ENCODE results near the gene NCOA7. TPM values are rescaled to one million over a fixed set of nuclear protein-coding genes. Genes with fewer than 3 reads are reported as not detected.
A peak's percentile ranks its signal among the peaks of the same experiment; 100 is the strongest.

The NCOA7 gene
- total and polyA plus RNA-seq, 10 of the 15 experiments (the other 5 are each of a cell fraction or from before 2014, with no cell fraction given): 18.9 to 50.3 (median 34.2) TPM

DNA sequence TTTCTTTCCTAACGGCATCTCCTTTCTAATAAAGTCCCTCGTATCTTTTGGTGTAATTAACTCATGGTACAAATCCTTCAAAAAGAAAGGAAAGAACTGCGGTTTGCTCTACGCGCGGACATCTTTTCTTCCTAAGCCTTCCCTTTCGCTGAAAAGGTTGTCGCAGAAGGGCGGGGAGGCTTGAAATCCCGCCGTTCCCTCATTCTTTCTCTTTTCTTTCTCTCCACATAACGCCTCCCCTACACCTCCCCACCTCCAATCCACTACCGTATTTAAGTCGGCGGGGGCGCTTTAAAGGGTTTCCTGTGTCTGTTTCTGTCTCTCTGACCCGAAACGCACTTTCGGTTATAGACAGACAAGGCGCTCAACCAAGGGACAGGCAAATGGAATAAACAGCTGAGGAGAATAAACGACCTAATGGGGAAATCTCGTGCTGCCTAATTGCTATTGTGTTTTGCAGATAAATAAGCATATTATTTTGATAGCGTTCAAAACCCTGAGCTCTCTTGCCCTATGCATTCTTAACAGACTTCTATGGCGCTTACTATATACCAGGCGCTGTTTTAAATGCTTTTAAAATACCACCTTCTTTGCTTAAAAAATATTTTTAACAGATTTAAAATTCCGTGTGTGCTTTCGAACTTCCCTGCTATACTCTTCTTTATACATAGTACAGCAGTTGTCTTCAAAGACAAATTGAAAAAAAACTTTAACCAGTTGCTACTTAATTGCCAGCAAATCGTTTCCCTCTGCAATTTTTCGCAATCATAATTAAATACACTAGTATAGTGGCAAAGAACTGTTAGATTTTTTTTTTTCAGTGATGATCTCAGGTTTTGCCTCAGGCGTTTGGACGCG lies 43.8 kb upstream of the NCOA7 start (continued):
- TF ChIP-seq RAD21 (IDR thresholded peaks at IDR 0.05; ENCODE audit: insufficient read depth, low read depth, low read length) (peak; percentile 40; the same call in 1 of the 2 replicates), TBL1XR1 (IDR thresholded peaks at IDR 0.05; ENCODE audit: low read depth, low read length) (peak; percentile 73; the same call in 1 of the 2 replicates), HCFC1 (IDR thresholded peaks at IDR 0.05; ENCODE audit: low read length) (no peak), GATAD2B (conservative IDR thresholded peaks at IDR 0.05; ENCODE audit: low read depth) (no peak), RAD51 (IDR thresholded peaks at IDR 0.05) (no peak), CREM (IDR thresholded peaks at IDR 0.05; ENCODE audit: low read depth) (peak; percentile 43; the same call in 1 of the 2 replicates), SKIL (IDR thresholded peaks at IDR 0.05; ENCODE audit: low read depth, poor library complexity, severe bottlenecking) (no peak), EED (IDR thresholded peaks at IDR 0.05; ENCODE audit: low read depth) (peak; percentile 66)
- TF ChIP-seq, protein P1, sequence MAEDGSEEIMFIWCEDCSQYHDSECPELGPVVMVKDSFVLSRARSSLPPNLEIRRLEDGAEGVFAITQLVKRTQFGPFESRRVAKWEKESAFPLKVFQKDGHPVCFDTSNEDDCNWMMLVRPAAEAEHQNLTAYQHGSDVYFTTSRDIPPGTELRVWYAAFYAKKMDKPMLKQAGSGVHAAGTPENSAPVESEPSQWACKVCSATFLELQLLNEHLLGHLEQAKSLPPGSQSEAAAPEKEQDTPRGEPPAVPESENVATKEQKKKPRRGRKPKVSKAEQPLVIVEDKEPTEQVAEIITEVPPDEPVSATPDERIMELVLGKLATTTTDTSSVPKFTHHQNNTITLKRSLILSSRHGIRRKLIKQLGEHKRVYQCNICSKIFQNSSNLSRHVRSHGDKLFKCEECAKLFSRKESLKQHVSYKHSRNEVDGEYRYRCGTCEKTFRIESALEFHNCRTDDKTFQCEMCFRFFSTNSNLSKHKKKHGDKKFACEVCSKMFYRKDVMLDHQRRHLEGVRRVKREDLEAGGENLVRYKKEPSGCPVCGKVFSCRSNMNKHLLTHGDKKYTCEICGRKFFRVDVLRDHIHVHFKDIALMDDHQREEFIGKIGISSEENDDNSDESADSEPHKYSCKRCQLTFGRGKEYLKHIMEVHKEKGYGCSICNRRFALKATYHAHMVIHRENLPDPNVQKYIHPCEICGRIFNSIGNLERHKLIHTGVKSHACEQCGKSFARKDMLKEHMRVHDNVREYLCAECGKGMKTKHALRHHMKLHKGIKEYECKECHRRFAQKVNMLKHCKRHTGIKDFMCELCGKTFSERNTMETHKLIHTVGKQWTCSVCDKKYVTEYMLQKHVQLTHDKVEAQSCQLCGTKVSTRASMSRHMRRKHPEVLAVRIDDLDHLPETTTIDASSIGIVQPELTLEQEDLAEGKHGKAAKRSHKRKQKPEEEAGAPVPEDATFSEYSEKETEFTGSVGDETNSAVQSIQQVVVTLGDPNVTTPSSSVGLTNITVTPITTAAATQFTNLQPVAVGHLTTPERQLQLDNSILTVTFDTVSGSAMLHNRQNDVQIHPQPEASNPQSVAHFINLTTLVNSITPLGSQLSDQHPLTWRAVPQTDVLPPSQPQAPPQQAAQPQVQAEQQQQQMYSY (CRISPR knock-in tag; IDR thresholded peaks at IDR 0.05): no peak

Data from GM12878 (cell line).